ENCODE measurements around the gene LUC7L.
"Not testable (repeated sequence)": the region's sequence is repeated elsewhere in the genome, so short reads cannot be mapped to it uniquely, and the experiment has no call there.

The LUC7L gene

DNA sequence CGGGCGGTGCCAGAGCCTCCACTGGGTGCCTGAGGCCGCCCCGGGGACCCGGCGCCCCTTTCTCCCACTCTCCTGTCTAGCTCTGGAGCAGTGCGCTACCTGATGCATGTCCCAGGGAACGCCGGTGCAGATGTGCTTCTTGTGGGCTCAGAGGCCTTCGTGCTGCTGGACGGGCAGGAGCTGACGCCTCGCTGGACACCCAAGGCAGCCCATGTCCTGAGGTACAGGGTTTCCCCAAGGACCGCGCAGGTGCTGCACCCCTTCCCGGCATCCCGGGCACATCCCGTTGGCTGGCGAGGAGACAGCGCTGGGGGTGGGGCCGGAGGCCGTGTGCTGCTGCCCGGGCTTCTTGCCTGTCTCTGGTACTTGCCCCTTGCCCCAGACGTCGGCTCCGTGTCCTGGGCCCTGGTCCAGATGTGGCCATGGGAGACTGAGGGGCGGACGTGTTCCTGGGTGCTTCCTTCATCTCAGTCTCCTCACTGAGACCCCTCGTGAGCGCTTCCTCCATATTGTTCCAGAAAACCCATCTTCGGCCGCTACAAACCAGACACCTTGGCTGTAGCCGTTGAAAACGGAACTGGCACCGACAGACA lies 34.0 kb upstream of the LUC7L start:
- DNase-seq: no peak

DNA sequence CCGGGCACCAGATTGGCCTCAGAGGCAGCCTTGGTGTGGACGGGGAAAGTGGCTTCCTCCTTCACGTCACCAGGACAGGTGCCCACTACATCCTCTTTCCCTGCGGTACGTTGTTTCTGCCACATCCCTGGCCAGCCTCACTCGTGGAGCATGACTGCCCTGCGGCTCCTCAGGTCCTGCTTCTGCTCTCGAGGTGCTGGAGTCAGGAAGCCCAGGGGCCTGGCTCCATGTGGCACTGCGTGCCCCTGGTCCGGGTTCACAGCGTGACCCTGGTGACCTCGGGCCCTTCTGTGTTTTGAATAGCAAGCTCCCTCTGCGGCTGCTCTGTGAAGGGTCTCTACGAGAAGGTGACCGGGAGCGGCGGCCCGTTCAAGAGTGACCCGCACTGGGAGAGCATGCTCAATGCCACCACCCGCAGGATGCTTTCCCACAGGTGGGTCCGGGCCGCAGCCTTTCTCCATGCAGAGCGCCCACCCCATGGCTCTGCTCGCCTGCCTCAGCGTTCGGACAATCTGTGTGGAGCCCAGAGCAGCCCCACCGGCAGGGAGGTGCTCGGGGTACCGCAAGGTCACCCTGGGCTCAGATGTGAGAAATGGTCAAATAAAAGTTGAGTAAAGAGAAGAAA lies 33.0 kb upstream of the LUC7L start:
- no peak for DNase-seq

DNA sequence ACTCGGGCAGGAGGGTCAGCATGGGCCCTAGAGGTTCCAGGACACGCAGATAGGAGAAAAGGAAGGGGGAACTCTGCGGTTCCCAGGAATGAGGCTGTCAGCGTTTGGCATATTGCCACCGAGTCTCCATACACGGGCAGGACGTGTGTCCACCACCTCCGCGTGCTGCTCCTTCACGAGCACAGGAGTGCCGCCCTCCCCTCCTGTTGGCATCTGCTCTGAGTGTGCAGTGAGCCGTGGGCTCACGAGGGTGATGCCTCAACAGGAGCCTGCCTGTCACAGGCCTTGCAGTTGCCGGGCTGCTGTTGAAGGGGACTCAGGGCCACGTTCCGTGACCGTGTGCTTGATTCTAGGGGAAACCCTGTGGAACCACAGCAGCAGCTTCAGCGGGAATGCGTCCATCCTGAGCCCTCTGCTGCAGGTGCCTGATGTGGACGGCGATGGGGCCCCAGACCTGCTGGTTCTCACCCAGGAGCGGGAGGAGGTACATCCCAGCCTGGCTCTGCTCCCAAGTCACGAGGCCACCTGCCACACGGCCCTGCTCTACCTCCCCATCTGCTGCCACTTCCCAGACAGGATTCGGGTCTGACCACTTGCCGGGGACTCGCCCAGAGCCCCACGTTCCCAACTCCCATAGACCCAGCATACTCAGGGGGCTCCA lies 31.9 kb upstream of the LUC7L start:
- no peak for DNase-seq

DNA sequence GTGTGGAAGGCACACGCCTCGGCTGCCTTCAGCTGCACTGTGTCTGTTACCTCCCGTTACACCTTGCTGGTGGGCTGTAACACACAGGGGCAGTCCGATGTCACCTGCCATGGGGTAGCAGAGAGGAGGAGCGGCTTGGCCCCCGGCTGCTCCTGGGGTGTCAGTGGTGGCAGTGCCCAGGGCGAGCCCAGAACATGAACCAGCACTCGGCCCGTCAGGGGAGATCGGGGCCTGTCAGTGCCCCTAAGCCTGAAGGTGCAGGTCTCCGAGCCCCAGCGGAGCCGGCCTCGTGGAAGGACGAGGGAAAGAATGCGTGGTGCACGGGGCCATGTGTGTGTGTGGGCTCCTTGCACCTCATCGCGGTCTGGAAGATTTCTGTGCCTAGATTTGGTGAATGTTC lies 31.1 kb upstream of the LUC7L start:
- no peak for DNase-seq

DNA sequence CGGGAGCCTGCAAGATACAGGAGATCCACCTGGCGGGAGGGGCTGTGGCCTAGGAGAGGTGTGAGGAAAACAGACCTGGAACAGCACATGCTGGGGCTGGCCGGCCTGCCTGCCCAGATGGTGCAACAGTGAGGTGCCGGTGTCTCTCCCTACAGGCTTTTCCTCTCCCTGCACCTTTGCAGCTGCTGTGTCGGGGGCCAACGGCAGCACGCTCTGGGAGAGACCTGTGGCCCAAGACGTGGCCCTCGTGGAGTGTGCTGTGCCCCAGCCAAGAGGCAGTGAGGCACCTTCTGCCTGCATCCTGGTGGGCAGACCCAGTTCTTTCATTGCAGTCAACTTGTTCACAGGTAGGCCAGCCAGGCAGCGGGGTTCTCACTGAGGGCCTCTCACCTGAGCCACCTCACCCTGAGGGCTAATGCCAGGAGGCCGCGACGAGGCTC lies 30.6 kb upstream of the LUC7L start:
- no peak for DNase-seq

DNA sequence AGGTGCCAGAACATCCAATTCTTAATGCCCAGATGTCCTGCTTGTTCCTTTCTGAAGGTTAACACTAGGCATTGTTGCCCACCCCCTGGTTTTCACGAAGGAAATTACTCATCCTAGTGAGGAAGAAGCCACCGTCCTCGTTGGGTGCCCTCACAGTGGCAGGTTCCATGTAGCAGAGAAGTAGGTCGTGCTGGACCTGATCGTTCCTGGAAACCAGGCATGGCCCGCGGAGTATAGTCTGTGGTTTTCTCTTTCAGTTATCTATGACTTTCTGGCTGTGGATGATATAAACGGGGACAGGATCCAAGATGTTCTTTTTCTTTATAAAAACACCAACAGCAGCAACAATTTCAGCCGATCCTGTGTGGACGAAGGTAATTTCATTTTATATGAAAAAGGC lies 30.0 kb upstream of the LUC7L start:
- DNase-seq: no peak

DNA sequence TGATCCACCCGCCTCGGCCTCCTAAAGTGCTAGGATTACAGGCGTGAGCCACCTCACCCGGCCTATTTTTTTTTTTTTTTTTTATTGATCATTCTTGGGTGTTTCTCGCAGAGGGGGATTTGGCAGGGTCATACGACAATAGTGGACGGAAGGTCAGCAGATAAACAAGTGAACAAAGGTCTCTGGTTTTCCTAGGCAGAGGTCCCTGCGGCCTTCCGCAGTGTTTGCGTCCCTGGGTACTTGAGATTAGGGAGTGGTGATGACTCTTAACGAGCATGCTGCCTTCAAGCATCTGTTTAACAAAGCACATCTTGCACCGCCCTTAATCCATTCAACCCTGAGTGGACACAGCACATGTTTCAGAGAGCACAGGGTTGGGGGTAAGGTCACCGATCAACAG lies 28.8 kb upstream of the LUC7L start:
- not testable (repeated sequence) for DNase-seq

DNA sequence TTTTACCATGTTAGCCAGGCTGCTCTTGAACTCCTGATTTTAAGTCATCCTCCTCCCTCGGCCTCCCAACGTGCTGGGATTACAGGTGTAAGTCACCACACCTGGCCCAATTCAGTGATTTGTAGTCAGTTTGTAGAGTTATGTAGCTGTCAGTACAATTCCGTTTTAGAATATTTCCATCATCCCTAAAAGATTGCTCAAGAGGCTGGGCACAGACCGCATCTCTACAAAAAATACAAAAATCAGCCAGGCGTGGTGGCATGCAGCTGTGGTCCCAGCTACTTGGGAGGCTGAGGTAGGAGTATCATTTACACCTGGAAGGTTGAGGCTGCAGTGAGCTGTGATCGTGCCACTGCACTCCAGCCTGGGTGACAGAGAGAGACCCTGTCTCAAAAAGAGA lies 25.9 kb upstream of the LUC7L start:
- DNase-seq: no peak

DNA sequence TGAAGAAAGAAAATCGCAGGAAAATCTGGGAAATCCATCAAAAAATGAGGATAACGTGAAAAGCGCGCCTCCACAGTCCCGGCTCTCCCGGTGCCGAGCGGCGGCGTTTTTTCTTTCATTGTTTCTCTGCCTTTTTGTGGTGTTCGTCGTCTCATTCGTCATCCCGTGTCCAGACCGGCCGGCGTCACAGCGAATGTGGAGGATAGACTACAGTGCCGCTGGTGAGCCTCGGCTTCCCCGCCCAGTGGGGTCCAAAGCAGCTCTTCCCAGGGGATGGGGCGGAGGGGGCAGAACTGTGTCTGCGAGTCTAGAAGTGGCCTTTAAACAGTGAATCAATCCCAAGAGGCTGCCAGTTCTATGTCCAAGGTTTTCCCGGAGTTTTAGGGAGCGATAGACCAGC lies 25.2 kb upstream of the LUC7L start:
- no peak for DNase-seq

DNA sequence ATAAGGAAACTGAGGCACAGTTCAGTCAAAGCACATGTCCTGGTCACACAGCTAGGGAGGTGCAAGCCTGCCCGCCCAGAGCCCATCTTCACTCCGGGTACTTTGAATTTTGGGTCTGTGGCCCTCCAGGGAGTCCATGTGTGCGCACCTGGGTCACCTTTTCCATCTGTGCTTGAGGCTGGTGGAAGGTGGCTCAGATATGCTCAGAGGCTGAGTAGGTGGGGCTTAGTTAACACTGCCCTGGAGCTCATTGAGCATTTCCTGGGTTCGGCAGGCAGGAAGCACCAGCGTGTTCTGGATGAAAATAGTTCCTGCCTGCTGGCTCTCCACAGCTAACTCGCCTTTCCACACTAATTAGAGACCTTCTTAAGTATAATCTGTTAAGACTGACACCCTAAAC lies 24.6 kb upstream of the LUC7L start:
- no peak for DNase-seq

DNA sequence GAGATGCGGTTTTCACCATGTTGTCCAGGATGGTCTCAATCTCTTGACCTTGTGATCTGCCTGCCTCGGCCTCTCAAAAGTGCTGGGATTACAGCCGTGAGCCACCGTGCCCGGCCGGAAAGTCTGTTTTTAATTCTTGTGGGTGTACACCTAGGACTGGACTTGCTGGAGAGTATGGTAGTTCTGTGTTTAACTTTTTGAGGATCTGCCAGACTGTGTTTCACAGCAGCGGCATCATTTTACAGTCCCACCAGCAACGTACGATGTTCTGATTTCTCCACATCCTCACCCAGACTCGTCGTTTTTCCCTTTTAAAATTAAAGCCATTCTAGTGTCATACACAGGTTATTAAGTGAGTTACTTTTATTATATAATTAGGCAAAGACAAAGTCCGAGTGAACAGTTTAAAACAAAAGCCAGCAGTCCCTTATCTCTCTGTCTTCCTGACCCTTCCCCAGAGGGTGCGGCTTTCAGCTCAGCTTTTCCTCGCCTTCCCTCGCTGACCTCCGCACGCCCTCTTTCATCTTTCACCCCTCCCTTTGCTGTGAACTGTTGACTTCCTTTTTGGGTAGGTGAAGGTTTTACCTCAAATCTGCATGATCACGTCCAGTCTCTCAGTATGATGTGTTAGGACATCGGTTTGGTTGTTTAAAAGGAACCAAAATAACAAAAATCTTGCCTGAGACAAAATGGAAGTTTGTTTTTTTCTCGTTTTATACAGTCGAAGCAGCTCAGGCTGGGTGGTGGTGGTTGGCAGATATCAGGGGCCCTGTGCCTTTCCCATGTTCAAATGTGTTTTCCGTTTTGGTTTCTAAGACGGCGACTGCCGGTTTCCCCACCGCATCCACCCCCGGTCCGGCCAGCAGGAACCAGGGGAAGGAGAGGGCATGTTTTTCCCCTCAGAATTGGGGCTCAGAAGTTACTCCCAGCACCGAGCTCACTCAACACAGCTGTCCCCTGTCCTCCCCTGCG lies 23.4 kb upstream of the LUC7L start:
- no peak for DNase-seq

DNA sequence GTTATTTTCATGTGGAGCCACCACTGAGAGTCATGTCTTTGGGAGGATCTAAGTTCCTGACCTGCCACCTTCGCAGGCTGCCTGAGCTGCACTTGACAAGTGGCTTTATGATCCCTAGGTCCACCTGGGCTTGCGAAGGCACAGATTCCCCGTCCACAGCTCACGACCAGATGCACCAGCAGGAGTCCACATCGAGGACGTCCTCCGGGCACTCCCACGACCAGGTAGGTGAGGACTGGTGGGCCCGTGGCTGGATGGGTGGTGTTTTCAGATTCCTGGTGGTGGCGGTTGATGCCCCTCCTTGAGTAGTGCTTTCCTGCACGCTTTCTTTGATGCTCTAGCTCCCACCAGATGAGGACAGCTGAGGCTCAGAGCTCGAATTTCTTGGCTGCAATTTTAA lies 20.2 kb upstream of the LUC7L start:
- no peak for DNase-seq

DNA sequence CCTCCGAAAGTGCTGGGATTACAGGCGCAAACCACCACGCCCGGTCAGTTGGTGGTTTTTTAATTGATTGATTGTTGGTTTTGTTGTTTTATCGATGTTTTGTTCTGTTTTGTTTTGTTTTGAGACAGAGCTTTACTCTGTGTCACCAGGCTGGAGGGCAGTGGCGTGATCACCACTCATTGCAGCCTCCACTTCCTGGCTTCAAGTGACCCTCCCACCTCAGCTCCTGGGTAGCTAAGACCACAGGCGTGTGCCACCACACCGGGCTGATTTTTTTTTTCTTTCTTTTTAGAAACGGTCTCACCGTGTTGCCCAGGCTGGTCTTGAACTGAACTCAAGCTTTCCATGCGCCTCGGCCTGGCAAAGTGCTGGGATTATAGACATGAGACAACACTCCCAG lies 17.8 kb upstream of the LUC7L start:
- DNase-seq: no peak

DNA sequence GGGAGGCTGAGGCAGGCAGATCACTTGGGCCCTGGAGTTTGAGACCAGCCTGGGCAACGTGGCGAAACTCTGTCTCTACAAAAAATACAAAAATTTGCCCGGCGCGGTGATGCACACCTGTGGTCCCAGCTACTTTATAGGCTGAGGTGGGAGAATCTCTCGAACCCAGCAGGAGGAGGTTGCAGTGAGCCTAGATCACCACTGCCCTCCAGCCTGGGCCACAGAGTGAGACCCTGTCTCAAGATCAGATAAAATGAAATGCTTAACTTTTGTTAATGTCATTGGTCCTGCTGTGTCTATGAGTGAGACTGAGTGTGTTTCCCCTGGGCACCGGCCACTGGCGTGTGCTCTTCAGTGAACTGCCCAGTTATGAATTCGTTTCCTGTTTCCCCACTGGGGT lies 15.9 kb upstream of the LUC7L start:
- DNase-seq: no peak

DNA sequence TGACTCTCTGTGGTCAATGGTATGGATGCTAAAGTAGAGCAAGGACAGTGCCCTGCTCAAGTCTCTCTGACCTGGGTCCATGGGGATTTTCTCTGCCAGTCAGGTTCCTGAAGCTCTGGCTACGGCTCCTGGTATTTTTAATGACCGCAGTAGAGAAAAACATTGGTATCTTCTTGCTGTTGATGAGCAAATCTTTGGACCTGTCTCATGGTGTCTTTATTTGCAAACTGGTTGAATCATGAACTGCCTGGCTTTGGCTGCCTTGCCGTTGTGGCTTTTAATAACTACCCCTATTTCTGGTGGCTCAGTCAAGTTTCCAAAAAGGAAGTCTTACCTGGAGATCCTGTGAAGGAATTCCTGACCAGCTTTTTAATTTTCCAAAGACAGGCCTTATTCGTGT lies 14.1 kb upstream of the LUC7L start:
- DNase-seq: no peak

DNA sequence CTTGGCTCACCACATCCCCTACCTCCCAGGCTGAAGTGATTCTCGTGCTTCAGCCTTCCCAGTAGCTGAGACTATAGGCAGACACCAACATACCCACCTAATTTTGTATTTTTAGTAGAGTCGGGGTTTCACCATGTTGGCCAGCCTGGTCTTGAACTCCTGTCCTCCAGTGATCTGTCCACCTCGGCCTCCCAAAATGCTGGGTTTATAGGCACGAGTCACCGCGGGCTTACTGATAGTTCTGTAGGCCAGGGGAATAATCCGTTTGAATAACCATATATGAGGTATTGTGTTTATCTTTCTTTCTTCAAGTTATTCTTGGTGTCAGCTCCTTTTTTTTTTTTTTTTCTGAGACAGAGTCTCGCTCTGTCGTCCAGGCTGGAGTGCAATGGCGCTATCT lies 13.0 kb upstream of the LUC7L start:
- no peak for DNase-seq

DNA sequence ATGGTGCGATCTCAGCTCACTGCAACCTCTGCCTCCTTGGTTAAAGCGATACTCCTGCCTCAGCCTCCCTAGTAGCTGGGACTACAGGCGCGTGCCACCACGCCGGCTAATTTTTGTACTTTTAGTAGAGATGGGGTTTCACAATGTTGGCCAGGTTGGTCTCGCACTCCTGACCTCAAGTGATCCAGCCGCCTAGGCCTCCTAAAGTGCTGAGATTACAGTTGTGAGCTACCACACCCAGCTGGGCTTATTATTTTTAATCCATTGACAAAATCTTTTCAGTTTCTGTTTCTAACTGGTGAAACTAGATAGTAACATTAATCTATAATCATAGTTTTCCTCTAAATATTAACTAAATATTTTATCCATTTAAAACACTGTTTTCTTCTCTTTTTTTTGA lies 11.3 kb upstream of the LUC7L start:
- no peak for DNase-seq

DNA sequence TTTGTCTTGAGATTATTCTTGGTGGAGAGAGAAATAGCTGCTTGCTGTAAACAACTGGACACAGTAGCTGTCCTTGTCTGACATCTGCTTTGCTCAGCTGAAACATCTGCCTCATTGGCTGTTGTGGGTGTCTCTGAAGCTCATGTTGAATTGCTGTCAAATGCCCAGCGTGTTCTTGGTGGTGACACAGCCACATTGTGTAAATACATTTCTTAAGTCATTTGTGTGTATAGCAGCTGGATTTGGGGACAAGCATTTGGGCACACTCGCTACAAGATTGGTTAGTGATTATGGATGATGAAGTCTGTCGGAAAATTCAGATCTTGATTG lies 10.7 kb upstream of the LUC7L start:
- DNase-seq: peak; percentile 53

DNA sequence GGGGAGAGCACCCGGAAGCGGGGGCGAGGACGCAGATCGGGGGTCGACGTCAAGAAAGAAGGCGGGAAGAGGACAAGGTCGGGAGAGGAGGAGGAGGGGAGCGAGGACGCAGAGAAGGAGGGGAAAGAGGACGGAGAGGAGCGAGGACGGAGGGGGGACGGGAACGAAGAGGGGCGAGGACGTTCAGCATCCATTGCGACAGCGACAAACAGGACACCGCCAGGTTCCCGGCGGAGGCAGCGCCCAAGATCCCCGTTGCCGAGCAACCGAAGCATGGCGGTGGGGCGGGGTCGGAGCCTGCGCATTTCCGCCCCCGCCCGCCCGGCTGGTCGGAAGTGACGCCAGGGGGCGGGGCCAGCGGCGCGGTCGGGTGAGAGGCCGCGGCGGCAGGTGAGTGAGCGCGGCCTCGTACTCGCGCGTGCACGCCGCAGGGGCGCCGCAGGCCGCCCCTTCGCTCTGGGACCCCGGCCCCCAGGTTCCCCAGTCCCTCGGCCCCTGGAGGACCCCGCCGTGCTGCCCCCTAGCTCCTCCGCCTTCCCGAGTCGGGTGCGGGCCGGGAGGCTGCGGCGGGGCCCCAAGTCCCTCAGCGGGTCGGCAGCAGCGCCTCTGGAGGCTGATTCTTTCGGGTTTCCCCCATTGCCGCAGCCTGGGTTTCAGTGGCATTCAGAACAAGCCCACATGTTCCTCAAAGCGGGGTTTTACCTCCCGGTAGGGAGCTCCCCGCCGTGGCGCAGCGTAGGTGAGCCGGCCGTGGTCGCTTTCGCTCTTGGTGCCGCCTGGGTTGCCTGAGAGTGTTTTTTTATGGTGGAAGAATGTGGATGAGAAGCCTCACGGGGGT lies 5.4 kb upstream of the LUC7L start, which contains the start of gene FAM234A:
Gene FAM234A, plus strand, starts transcription at position 354 of the 838 bp plus-strand sequence. CDS start 19,593 bp downstream, outside the sequence.
- peak; percentile 95 for DNase-seq

DNA sequence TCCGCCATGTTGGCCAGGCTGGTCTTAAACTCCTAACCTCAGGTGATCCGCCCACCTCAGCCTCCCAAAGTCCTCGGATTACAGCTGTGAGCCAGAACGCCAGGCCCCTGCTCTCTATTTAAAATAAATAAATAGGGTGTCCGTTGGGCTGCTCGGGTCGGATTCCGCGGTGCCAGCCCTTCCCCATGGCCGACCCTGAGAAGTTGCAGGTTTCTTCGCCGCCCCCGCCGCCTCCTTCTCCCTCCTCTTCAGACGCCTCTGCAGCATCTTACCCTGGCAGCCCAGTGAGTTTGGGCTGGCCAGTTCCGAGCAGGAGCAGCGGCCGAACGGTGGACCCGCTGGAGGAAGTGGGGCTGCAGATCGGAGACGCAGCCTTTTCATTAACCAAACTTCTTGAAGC lies 1.7 kb upstream of the LUC7L start:
- no peak for DNase-seq

DNA sequence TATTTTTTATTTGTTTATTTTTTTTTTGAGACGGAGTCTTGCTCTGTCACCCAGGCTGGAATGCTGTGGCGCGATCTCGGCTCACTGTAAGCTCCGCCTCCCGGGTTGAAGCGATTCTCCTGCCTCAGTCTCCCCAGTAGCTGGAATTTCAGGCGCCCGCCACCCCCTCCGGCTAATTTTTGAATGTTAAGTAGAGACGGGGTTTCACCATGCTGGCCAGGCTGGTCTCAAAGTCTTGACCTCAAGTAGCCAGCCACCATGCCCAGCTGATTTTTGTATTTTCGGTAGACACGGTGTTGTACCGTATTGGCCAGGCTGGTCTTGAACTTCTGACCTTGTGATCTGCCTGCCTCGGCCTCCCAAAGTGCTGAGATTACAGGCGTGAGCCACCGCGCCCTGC lies 1.1 kb upstream of the LUC7L start:
- not testable (repeated sequence) for DNase-seq

DNA sequence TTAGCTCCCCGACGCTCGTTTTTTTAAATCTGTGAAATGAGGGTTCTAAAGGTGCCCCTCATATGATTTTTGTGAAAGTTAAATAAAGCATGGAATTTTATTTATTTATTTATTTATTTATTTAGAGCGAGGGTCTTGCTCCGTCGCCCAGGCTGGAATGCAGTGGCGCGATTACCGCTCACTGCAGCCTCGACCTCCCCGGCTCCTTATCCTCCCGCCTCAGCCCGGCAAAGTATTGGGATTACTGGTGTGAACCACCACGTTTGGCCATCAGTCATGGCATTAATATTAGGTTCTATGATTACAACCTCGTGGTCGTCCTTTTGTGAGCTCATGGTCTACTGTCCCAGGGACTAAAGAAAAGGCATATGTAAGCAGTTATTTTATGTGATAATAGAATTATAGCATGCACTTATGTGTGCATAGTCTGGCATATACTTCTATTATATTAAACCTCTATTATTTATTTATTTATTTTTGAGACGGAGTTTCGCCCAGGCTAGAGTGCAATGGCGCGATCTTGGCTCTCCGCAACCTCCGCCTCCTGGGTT lies 557 bp upstream of the LUC7L start:
- no peak for DNase-seq

Data from midbrain (tissue), 1 donor.